BE2C (cell line): ENCODE measurements around the gene MAEA.
"Not testable (repeated sequence)": the region's sequence is repeated elsewhere in the genome, so short reads cannot be mapped to it uniquely, and the experiment has no call there.

ENCODE experiments used
- DNase-seq: peaks from one replicate; pipeline ENCODE4 v3.0.0-alpha.2; 2020
- H3K27me3 ChIP-seq: fragments of 250-450 bp; sonication (Bioruptor Pico); 2 replicates; pipeline ENCODE4 v1.5.1; 2020; ENCODE audit warnings: mild to moderate bottlenecking
- H3K36me3 ChIP-seq: fragments of 250-450 bp; sonication (Bioruptor Pico); 2 replicates; pipeline ENCODE4 v1.5.1; 2020; ENCODE audit warnings: mild to moderate bottlenecking
- H3K4me1 ChIP-seq: fragments of 250-450 bp; sonication (Bioruptor Pico); 2 replicates; pipeline ENCODE4 v1.5.1; 2020
- H3K4me3 ChIP-seq: 2 replicates; pipeline ENCODE4 v1.5.1; 2011; ENCODE audit warnings: low read depth, low read length
- H3K9me3 ChIP-seq: fragments of 250-450 bp; sonication (Bioruptor Pico); 2 replicates; pipeline ENCODE4 v1.5.1; 2020
- CTCF ChIP-seq: IDR thresholded peaks from 2 replicates; pipeline ENCODE4 v1.5.1; 2012; ENCODE audit warnings: mild to moderate bottlenecking, low read depth, low read length

The MAEA gene

GRCh38 chr4:1334579-1334895 is 44.8 kb downstream of the MAEA start:
- Histone ChIP-seq H3K4me1 (no peaks in the 10 kb centered on the region), H3K36me3 (peaks cover 50% of the 10 kb centered on the region), H3K9me3 (no peaks in the 10 kb centered on the region), H3K4me3 (no peak overlapping the region), H3K27me3 (no peaks in the 10 kb centered on the region)
- TF ChIP-seq CTCF, result no peak
- DNase-seq, result no peak

GRCh38 chr4:1335193-1335883 is 45.6 kb downstream of the MAEA start:
- DNase-seq, H3K4me1 ChIP-seq, H3K4me3 ChIP-seq, H3K27me3 ChIP-seq, H3K9me3 ChIP-seq: not testable (repeated sequence)
- peaks cover 56% of the 10 kb centered on the region for H3K36me3 ChIP-seq

GRCh38 chr4:1336088-1336491 is 46.4 kb downstream of the MAEA start:
- Histone ChIP-seq H3K4me1 (no peaks in the 10 kb centered on the region), H3K36me3 (peaks cover 63% of the 10 kb centered on the region), H3K9me3 (no peaks in the 10 kb centered on the region), H3K27me3 (no peaks in the 10 kb centered on the region), H3K4me3 (no peak overlapping the region)
- DNase-seq, result no peak
- TF ChIP-seq CTCF, result no peak

GRCh38 chr4:1337376-1337831 is 47.7 kb downstream of the MAEA start:
- no peak for DNase-seq
- Histone ChIP-seq H3K4me3 (no peak overlapping the region), H3K36me3 (peaks cover 59% of the 10 kb centered on the region), H3K27me3 (no peaks in the 10 kb centered on the region), H3K9me3 (no peaks in the 10 kb centered on the region), H3K4me1 (no peaks in the 10 kb centered on the region)
- no peak for TF ChIP-seq CTCF

- no peak for DNase-seq
- TF ChIP-seq CTCF, result no peak
- peaks cover 54% of the 10 kb centered on the region for H3K36me3 ChIP-seq
- H3K27me3 ChIP-seq, result no peaks in the 10 kb centered on the region
- no peak overlapping the region for H3K4me3 ChIP-seq
- H3K9me3 ChIP-seq, result no peaks in the 10 kb centered on the region
- H3K4me1 ChIP-seq, result no peaks in the 10 kb centered on the region
These were observed 48.5 kb downstream of the MAEA start for GRCh38 chr4:1337951-1338751.

GRCh38 chr4:1338752-1339414 is 49.2 kb downstream of the MAEA start:
- H3K36me3 ChIP-seq, result peaks cover 54% of the 10 kb centered on the region
- DNase-seq, result no peak
- no peaks in the 10 kb centered on the region for H3K27me3 ChIP-seq
- TF ChIP-seq CTCF, result no peak
- no peak overlapping the region for H3K4me3 ChIP-seq
- H3K4me1 ChIP-seq, result no peaks in the 10 kb centered on the region
- no peaks in the 10 kb centered on the region for H3K9me3 ChIP-seq
